GM13977 (cell line): ENCODE measurements around the gene FRAS1.

Experiments
- DNase-seq: peaks from one replicate; pipeline ENCODE4 v3.0.0; 2012; ENCODE audit warnings: low spot score
- in situ Hi-C: fragments of 300-500 bp; cut with MboI; formaldehyde crosslinking; loops from one replicate; pipeline ENCODE4 v1.12.0; 2022; ENCODE audit warnings: low sequenced_read_pairs, low pct_unique_long_range_greater_than_20kb, mixed read lengths, inconsistent platforms; ENCODE audit not compliant: unreplicated experiment
- TF ChIP-seq, protein P1 (sequence below): IDR thresholded peaks from 2 replicates; pipeline ENCODE4 v1.5.1; 2012; ENCODE audit warnings: mild to moderate bottlenecking, control low read depth; ENCODE audit not compliant: insufficient read depth; ENCODE audit errors: extremely low read depth, missing control alignments

Gene FRAS1

DNA sequence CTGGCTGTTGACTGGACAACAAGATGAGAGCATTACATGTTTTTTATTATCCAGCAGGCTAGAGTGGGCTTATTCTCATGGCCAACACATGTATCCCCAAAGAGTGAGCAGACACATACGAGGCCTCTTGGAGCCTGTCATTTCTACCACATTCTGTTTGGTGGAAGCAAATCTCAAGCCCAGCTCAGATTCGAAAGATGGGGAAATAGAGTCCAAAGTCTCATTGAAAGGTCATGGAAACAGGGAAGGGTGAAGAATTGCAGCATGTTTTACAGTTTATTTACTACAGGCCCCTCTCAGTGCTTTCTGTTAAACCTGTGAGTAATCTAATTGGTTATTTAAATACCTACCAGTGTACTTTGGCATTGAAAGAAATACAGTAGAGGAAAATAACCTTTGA is 108.6 kb downstream of the FRAS1 start:
- TF ChIP-seq, protein P1, sequence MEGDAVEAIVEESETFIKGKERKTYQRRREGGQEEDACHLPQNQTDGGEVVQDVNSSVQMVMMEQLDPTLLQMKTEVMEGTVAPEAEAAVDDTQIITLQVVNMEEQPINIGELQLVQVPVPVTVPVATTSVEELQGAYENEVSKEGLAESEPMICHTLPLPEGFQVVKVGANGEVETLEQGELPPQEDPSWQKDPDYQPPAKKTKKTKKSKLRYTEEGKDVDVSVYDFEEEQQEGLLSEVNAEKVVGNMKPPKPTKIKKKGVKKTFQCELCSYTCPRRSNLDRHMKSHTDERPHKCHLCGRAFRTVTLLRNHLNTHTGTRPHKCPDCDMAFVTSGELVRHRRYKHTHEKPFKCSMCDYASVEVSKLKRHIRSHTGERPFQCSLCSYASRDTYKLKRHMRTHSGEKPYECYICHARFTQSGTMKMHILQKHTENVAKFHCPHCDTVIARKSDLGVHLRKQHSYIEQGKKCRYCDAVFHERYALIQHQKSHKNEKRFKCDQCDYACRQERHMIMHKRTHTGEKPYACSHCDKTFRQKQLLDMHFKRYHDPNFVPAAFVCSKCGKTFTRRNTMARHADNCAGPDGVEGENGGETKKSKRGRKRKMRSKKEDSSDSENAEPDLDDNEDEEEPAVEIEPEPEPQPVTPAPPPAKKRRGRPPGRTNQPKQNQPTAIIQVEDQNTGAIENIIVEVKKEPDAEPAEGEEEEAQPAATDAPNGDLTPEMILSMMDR = no peak
- DNase-seq = no peak
- in situ Hi-C loops = no loop called here

DNA sequence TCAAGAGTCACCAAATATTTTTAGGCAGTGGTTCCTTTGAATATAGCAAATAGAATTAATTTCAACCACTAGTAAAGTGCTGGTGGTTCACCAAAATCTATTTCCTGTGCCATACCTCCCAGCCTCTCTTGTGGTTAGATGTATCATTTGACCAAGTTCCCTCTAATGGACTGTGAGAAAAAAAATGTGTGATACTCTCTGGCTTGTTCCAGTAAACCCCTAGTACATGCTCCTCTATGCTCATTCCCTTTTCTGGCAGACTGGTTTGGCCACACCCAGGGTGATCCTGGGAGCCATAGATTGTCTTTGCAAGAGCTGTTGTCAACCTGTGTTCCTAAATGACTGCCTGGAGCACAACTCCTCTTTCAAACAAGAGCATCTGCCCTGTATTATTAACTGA is 109.5 kb downstream of the FRAS1 start:
- no peak for DNase-seq
- in situ Hi-C loops = no loop called here
- TF ChIP-seq, protein P1 = no peak

- in situ Hi-C loops = no loop called here
- TF ChIP-seq, protein P1 = no peak
- DNase-seq = no peak
These were observed 110.4 kb downstream of the FRAS1 start for GRCh38 chr4:78167510-78167909.

- DNase-seq = no peak
- in situ Hi-C loops = no loop called here
- TF ChIP-seq, protein P1 = no peak
These were observed 110.9 kb downstream of the FRAS1 start for GRCh38 chr4:78168029-78168428.

DNA sequence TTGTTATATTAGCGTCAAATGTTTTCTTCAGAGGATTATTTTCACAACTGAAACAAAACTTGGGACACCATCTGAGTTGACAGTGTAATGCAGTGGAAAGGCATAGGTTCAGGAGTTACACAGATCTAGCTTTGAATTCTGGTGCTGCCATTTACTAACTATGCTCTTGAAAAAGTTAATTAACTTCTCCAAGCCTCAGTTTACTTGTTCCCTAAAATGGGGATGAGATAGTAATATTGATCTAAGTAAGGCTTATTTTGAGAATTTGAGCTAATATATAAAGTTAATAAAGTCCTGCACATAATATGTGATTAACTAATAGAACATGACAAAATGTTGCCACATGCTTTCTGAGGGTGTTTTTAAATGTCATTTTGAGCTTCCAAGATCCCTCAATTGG is 112.6 kb downstream of the FRAS1 start:
- no peak for DNase-seq
- TF ChIP-seq, protein P1 = no peak
- in situ Hi-C loops = no loop called here

GRCh38 chr4:78171482-78171881 is 114.4 kb downstream of the FRAS1 start:
- in situ Hi-C loops = no loop called here
- no peak for DNase-seq
- TF ChIP-seq, protein P1 = no peak

- in situ Hi-C loops = no loop called here
- TF ChIP-seq, protein P1 = no peak
- DNase-seq = no peak
These were observed 117.8 kb downstream of the FRAS1 start for GRCh38 chr4:78174891-78175290.
